ENCODE results near the gene IL4. TPM values are rescaled to one million over a fixed set of nuclear protein-coding genes. Genes with fewer than 3 reads are reported as not detected.

Gene IL4
- total and polyA plus RNA-seq, 2 experiments from 2014 or later, result not detected

DNA sequence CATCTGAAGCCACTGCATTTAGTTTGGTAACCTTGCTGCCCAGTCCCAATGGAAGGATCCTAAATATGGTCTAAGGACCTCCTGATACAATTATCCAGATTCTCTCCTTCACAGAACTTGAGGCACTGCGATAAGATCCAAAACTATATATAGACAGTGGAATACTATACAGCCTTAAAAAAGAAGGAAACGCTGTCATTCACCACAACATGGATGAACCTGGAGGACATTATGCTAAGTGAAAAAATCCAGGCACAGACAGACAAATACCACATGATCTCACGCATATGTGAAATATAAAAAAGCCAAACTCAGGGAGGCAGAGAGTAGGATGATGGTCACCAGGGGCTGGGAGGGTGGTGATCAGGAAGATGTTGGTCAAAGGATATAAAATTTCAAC lies 2.8 kb upstream of the IL4 start (continued):
- TF ChIP-seq CTCF (conservative IDR thresholded peaks at IDR 0.05; ENCODE audit: low read depth in 2 of 2) (no peak), JUNB (IDR thresholded peaks at IDR 0.05; ENCODE audit: unreplicated experiment) (no peak), CREB1 (CRISPR knock-in tag; IDR thresholded peaks at IDR 0.05; ENCODE audit: low read depth) (no peak), POLR2AphosphoS5 (IDR thresholded peaks at IDR 0.05; ENCODE audit: low read depth) (no peak), EZH2 (IDR thresholded peaks at IDR 0.05; ENCODE audit: low read depth, unreplicated experiment) (no peak), STAT1 (IDR thresholded peaks at IDR 0.05; ENCODE audit: unreplicated experiment) (no peak), ZNF331 (CRISPR knock-in tag; IDR thresholded peaks at IDR 0.05; ENCODE audit: low read depth) (no peak)

- H3F3A ChIP-seq (replicated peaks; ENCODE audit: low read depth), result no peaks in the 10 kb centered on the region
- no peak for ATAC-seq
- Mint-ChIP-seq H3K4me1 (peaks cover 3% of the 10 kb centered on the region; the same call in 1 of the 3 replicates), H3K9me3 (no peaks in the 10 kb centered on the region; the same call in 2 of the 3 replicates), H3K27me3 (ENCODE audit: insufficient read depth, low read depth, poor library complexity) (peaks cover 5% of the 10 kb centered on the region), H3K27ac (no peak overlapping the region), H3K36me3 (ENCODE audit: low read depth) (no peaks in the 10 kb centered on the region; the same call in 2 of the 3 replicates), H3K4me3 (no peak overlapping the region)
- H3K27me3 ChIP-seq (ENCODE audit: insufficient read depth), result no peaks in the 10 kb centered on the region
- H3K27ac ChIP-seq (ENCODE audit: low read depth), result no peak overlapping the region
- H3K9me2 ChIP-seq (ENCODE audit: insufficient read depth), result peaks cover 2% of the 10 kb centered on the region; the same call in 1 of the 2 replicates
- no peak overlapping the region for H3K4me2 ChIP-seq
- 0 out of 2 replicates have a peak overlapping the region, but pooled peaks have one; percentile 10 for H2AFZ ChIP-seq
- no peaks in the 10 kb centered on the region for H3K36me3 ChIP-seq (ENCODE audit: insufficient read depth)
- no peaks in the 10 kb centered on the region for H4K20me1 ChIP-seq (replicated peaks; ENCODE audit: insufficient read depth)
- H3K4me1 ChIP-seq (ENCODE audit: insufficient read depth), result no peaks in the 10 kb centered on the region
- DNase-seq (ENCODE audit: low spot score), result no peak
- H3K4me3 ChIP-seq, result no peak overlapping the region
- H3K79me2 ChIP-seq (replicated peaks; ENCODE audit: insufficient read depth), result no peaks in the 10 kb centered on the region
- TF ChIP-seq CTCF (conservative IDR thresholded peaks at IDR 0.05; ENCODE audit: low read depth in 2 of 2) (no peak), EZH2 (IDR thresholded peaks at IDR 0.05; ENCODE audit: low read depth, unreplicated experiment) (no peak), POLR2AphosphoS5 (IDR thresholded peaks at IDR 0.05; ENCODE audit: low read depth) (no peak), EZH2phosphoT487 (IDR thresholded peaks at IDR 0.05; ENCODE audit: unreplicated experiment) (no peak), REST (IDR thresholded peaks at IDR 0.05; ENCODE audit: unreplicated experiment) (no peak), JUNB (IDR thresholded peaks at IDR 0.05; ENCODE audit: unreplicated experiment) (no peak), STAT1 (IDR thresholded peaks at IDR 0.05; ENCODE audit: unreplicated experiment) (no peak), CREB1 (CRISPR knock-in tag; IDR thresholded peaks at IDR 0.05; ENCODE audit: low read depth) (no peak), NANOG (IDR thresholded peaks at IDR 0.05; ENCODE audit: borderline replicate concordance) (no peak)
Observed at GRCh38 chr5:132673488-132673887, 301 bp upstream of the IL4 start.
